Astrocyte (in vitro differentiated cells and primary cell): Measurements from ENCODE around the gene CLDN20. TPM values are rescaled to one million over a fixed set of nuclear protein-coding genes. Genes with fewer than 3 reads are reported as not detected.

ENCODE experiments used
- DNase-seq: peaks from one replicate; pipeline ENCODE4 v3.0.0-alpha.2; 2010; ENCODE audit warnings: low read depth
- FAIRE-seq: peaks from 2 replicates; lab custom pipeline; 2011; peaks lifted over from hg19 to GRCh38; lab: Jason Lieb, UNC
- H2AFZ ChIP-seq: 2 replicates; pipeline ENCODE4 v1.6.0; 2012; ENCODE audit warnings: low read depth, low read length, inconsistent platforms
- H3K27ac ChIP-seq: 2 replicates; pipeline ENCODE4 v1.5.1; 2011; ENCODE audit warnings: low read depth, low read length, inconsistent platforms
- H3K27me3 ChIP-seq: 2 replicates; pipeline ENCODE4 v1.6.0; 2011; ENCODE audit warnings: low read length, inconsistent platforms; ENCODE audit not compliant: insufficient read depth
- H3K36me3 ChIP-seq: 2 replicates; pipeline ENCODE4 v1.5.1; 2011; ENCODE audit warnings: low read length, inconsistent platforms; ENCODE audit not compliant: insufficient read depth
- H3K4me1 ChIP-seq: 2 replicates; pipeline ENCODE4 v1.5.1; 2011; ENCODE audit warnings: low read length, inconsistent platforms; ENCODE audit not compliant: insufficient read depth
- H3K4me2 ChIP-seq: 2 replicates; pipeline ENCODE4 v1.6.0; 2012; ENCODE audit warnings: low read length, inconsistent platforms
- H3K4me3 ChIP-seq: 2 replicates; pipeline ENCODE4 v1.5.1; 2011; ENCODE audit warnings: low read depth, mild to moderate bottlenecking, low read length, inconsistent platforms; ENCODE audit not compliant: insufficient read depth
- H3K79me2 ChIP-seq: 2 replicates; pipeline ENCODE4 v1.6.0; 2012; ENCODE audit warnings: mild to moderate bottlenecking, low read length, inconsistent platforms; ENCODE audit not compliant: insufficient read depth
- H3K9ac ChIP-seq: 2 replicates; pipeline ENCODE4 v1.6.0; 2012; ENCODE audit warnings: mild to moderate bottlenecking, low read length, inconsistent platforms
- H3K9me3 ChIP-seq: 2 replicates; pipeline ENCODE4 v1.5.1; 2012; ENCODE audit warnings: low read depth, mild to moderate bottlenecking, low read length, inconsistent platforms; ENCODE audit not compliant: insufficient read depth
- H4K20me1 ChIP-seq: 2 replicates; pipeline ENCODE4 v1.6.0; 2012; ENCODE audit warnings: low read length, inconsistent platforms; ENCODE audit not compliant: insufficient read depth
- H3K27ac Mint-ChIP-seq: one replicate; pipeline ENCODE4 v1.8.0; 2021; ENCODE audit warnings: mild to moderate bottlenecking, mixed read lengths; ENCODE audit not compliant: unreplicated experiment
- H3K27me3 Mint-ChIP-seq: one replicate; pipeline ENCODE4 v1.8.0; 2021; ENCODE audit warnings: low read depth, mixed read lengths; ENCODE audit not compliant: unreplicated experiment
- H3K36me3 Mint-ChIP-seq: one replicate; pipeline ENCODE4 v1.8.0; 2021; ENCODE audit warnings: low read depth, mixed read lengths; ENCODE audit not compliant: unreplicated experiment
- H3K4me1 Mint-ChIP-seq: one replicate; pipeline ENCODE4 v1.8.0; 2021; ENCODE audit warnings: low read depth, mixed read lengths; ENCODE audit not compliant: unreplicated experiment
- H3K4me3 Mint-ChIP-seq: one replicate; pipeline ENCODE4 v1.8.0; 2021; ENCODE audit warnings: mild to moderate bottlenecking, moderate library complexity, mixed read lengths; ENCODE audit not compliant: unreplicated experiment
- H3K9me3 Mint-ChIP-seq: one replicate; pipeline ENCODE4 v1.8.0; 2021; ENCODE audit warnings: mild to moderate bottlenecking, mixed read lengths; ENCODE audit not compliant: unreplicated experiment
- CTCF ChIP-seq: IDR thresholded peaks from 2 replicates; pipeline ENCODE4 v1.5.1; 2011; ENCODE audit warnings: low read depth, mild to moderate bottlenecking, inconsistent platforms, low read length, moderate library complexity; ENCODE audit not compliant: insufficient read depth
- EZH2 ChIP-seq: IDR thresholded peaks from 2 replicates; pipeline ENCODE4 v1.6.1; 2012; ENCODE audit warnings: mild to moderate bottlenecking, low read length, inconsistent platforms; ENCODE audit not compliant: insufficient read depth
- total RNA-seq: library from RNA; stranded (reverse); gene quantifications from 2 replicates; pipeline ENCODE4 v1.2.1, GENCODE V29; 2021

CLDN20 gene
- total RNA-seq, 1 donor from 2014 or later: not detected

- H3K27ac ChIP-seq: no peak overlapping the region
- H3K79me2 ChIP-seq: no peaks in the 10 kb centered on the region
- no peak overlapping the region for H3K4me3 ChIP-seq
- H3K4me1 ChIP-seq: no peaks in the 10 kb centered on the region
- Mint-ChIP-seq H3K4me1 (peaks cover 12% of the 10 kb centered on the region), H3K36me3 (peaks cover 14% of the 10 kb centered on the region), H3K27ac (no peak overlapping the region), H3K9me3 (no peaks in the 10 kb centered on the region), H3K27me3 (no peaks in the 10 kb centered on the region), H3K4me3 (no peak overlapping the region)
- no peak overlapping the region for H3K9ac ChIP-seq
- H3K36me3 ChIP-seq: peaks cover 22% of the 10 kb centered on the region
- no peaks in the 10 kb centered on the region for H4K20me1 ChIP-seq
- no peaks in the 10 kb centered on the region for H3K9me3 ChIP-seq
- TF ChIP-seq EZH2 (no peak), CTCF (no peak)
- H3K4me2 ChIP-seq: no peak overlapping the region
- FAIRE-seq (no peak), DNase-seq (no peak)
- no peaks in the 10 kb centered on the region for H3K27me3 ChIP-seq
- H2AFZ ChIP-seq: no peak overlapping the region
Measured at GRCh38 chr6:155254139-155254538, 9.7 kb upstream of the CLDN20 start.

- peaks cover 31% of the 10 kb centered on the region for H3K36me3 ChIP-seq
- H2AFZ ChIP-seq: no peak overlapping the region
- Mint-ChIP-seq H3K27ac (no peak overlapping the region), H3K27me3 (no peaks in the 10 kb centered on the region), H3K9me3 (no peaks in the 10 kb centered on the region), H3K4me3 (no peak overlapping the region), H3K36me3 (peaks cover 11% of the 10 kb centered on the region), H3K4me1 (peaks cover 14% of the 10 kb centered on the region)
- no peaks in the 10 kb centered on the region for H3K4me1 ChIP-seq
- H3K79me2 ChIP-seq: no peaks in the 10 kb centered on the region
- no peaks in the 10 kb centered on the region for H3K9me3 ChIP-seq
- H3K27ac ChIP-seq: no peak overlapping the region
- no peak overlapping the region for H3K4me3 ChIP-seq
- FAIRE-seq (no peak), DNase-seq (no peak)
- no peak for TF ChIP-seq CTCF
- no peak for TF ChIP-seq EZH2
- H3K4me2 ChIP-seq: no peak overlapping the region
- no peaks in the 10 kb centered on the region for H3K27me3 ChIP-seq
- no peak overlapping the region for H3K9ac ChIP-seq
- H4K20me1 ChIP-seq: no peaks in the 10 kb centered on the region
Measured at GRCh38 chr6:155256122-155256795, 7.6 kb upstream of the CLDN20 start.

GRCh38 chr6:155257796-155258195 is 6.0 kb upstream of the CLDN20 start:
- H3K36me3 Mint-ChIP-seq: peaks cover 12% of the 10 kb centered on the region
- no peaks in the 10 kb centered on the region for H3K4me1 ChIP-seq
- no peaks in the 10 kb centered on the region for H3K9me3 Mint-ChIP-seq
- TF ChIP-seq CTCF: no peak
- TF ChIP-seq EZH2: no peak
- H3K27ac ChIP-seq: no peak overlapping the region
- H3K27me3 ChIP-seq: no peaks in the 10 kb centered on the region
- no peak overlapping the region for H3K4me2 ChIP-seq
- H3K36me3 ChIP-seq: peaks cover 31% of the 10 kb centered on the region
- no peak overlapping the region for H3K9ac ChIP-seq
- H3K4me3 Mint-ChIP-seq: no peak overlapping the region
- no peaks in the 10 kb centered on the region for H3K27me3 Mint-ChIP-seq
- H3K79me2 ChIP-seq: peaks cover 4% of the 10 kb centered on the region
- no peaks in the 10 kb centered on the region for H3K9me3 ChIP-seq
- FAIRE-seq (no peak), DNase-seq (no peak)
- H3K27ac Mint-ChIP-seq: no peak overlapping the region
- H2AFZ ChIP-seq: no peak overlapping the region
- H3K4me1 Mint-ChIP-seq: peaks cover 19% of the 10 kb centered on the region
- no peak overlapping the region for H3K4me3 ChIP-seq
- no peaks in the 10 kb centered on the region for H4K20me1 ChIP-seq
